Measurements from ENCODE around the gene FAM50A. TPM values are rescaled to one million over a fixed set of nuclear protein-coding genes. Genes with fewer than 3 reads are reported as not detected.

FAM50A gene
- total RNA-seq, 1 donor, result 39.0 TPM

GRCh38 chrX:154464806-154465365 lies 20.9 kb downstream of the FAM50A start:
- no peak for TF ChIP-seq CTCF (IDR thresholded peaks at IDR 0.05; ENCODE audit: insufficient read depth, low read length)
- no peak for DNase-seq (ENCODE audit: low read depth)
- no peak overlapping the region for H3K4me3 ChIP-seq (ENCODE audit: low read depth, low read length)

GRCh38 chrX:154465601-154466000 lies 21.7 kb downstream of the FAM50A start:
- no peak overlapping the region for H3K4me3 ChIP-seq (ENCODE audit: low read depth, low read length)
- DNase-seq (ENCODE audit: low read depth), result no peak
- no peak for TF ChIP-seq CTCF (IDR thresholded peaks at IDR 0.05; ENCODE audit: insufficient read depth, low read length)

- TF ChIP-seq CTCF (IDR thresholded peaks at IDR 0.05; ENCODE audit: insufficient read depth, low read length), result no peak
- no peak overlapping the region for H3K4me3 ChIP-seq (ENCODE audit: low read depth, low read length)
- no peak for DNase-seq (ENCODE audit: low read depth)
Observed at GRCh38 chrX:154466036-154466435, 22.1 kb downstream of the FAM50A start.

- no peak overlapping the region for H3K4me3 ChIP-seq (ENCODE audit: low read depth, low read length)
- no peak for TF ChIP-seq CTCF (IDR thresholded peaks at IDR 0.05; ENCODE audit: insufficient read depth, low read length)
Observed at GRCh38 chrX:154466907-154467306, 23.0 kb downstream of the FAM50A start.

GRCh38 chrX:154467556-154467955 lies 23.6 kb downstream of the FAM50A start:
- TF ChIP-seq CTCF (IDR thresholded peaks at IDR 0.05; ENCODE audit: insufficient read depth, low read length), result no peak
- no peak for DNase-seq (ENCODE audit: low read depth)
- H3K4me3 ChIP-seq (ENCODE audit: low read depth, low read length), result no peak overlapping the region

More at GRCh38 chrX:154466907-154467306, 23.0 kb downstream of the FAM50A start:
- no peak for DNase-seq (ENCODE audit: low read depth)

GRCh38 chrX:154468217-154468616 lies 24.3 kb downstream of the FAM50A start:
- TF ChIP-seq CTCF (IDR thresholded peaks at IDR 0.05; ENCODE audit: insufficient read depth, low read length), result no peak
- no peak overlapping the region for H3K4me3 ChIP-seq (ENCODE audit: low read depth, low read length)
- no peak for DNase-seq (ENCODE audit: low read depth)

GRCh38 chrX:154469114-154469513 lies 25.2 kb downstream of the FAM50A start:
- DNase-seq (ENCODE audit: low read depth), result no peak
- TF ChIP-seq CTCF (IDR thresholded peaks at IDR 0.05; ENCODE audit: insufficient read depth, low read length), result no peak
- H3K4me3 ChIP-seq (ENCODE audit: low read depth, low read length), result no peak overlapping the region
